DMS53 treated with DMSO at 0.1 percent for 48 hours (cell line): ENCODE results near the gene SLC12A3.

Experiments used
- DNase-seq: peaks from one replicate; lab custom pipeline; 2025; ENCODE audit not compliant: unreplicated experiment; lab: John Stamatoyannopoulos, UW

Gene SLC12A3

GRCh38 chr16:56961386-56961785, 96.4 kb downstream of the SLC12A3 start:
- DNase-seq = no peak

- no peak for DNase-seq
Observed at GRCh38 chr16:56961851-56962281, 96.9 kb downstream of the SLC12A3 start, which contains the start of gene CETP. CETP (plus strand) TSS chr16:56961950; CDS start chr16:56961980, 30 bp downstream.

GRCh38 chr16:56964243-56965148, 99.5 kb downstream of the SLC12A3 start:
- peak; percentile 55 for DNase-seq
